HepG2 (cell line): ENCODE data around the gene SFI1. TPM values are rescaled to one million over a fixed set of nuclear protein-coding genes. Genes with fewer than 3 reads are reported as not detected.

ENCODE experiments used
- ARID5B ChIP-seq: IDR thresholded peaks from 2 replicates; pipeline ENCODE4 v1.4.0; 2020; ENCODE audit warnings: mild to moderate bottlenecking, missing genetic modification reagents
- BORCS8-MEF2B ChIP-seq: sonication (generic); formaldehyde crosslinking; IDR thresholded peaks from 2 replicates; pipeline ENCODE4 v1.8.0; 2022; ENCODE audit warnings: mild to moderate bottlenecking, missing genetic modification reagents
- EP300 ChIP-seq, 3 experiments: sonication (generic) in 1 of 3; formaldehyde crosslinking in 1 of 3; IDR thresholded peaks; 2 replicates each; pipeline versions ENCODE4 v1.5.1 to v1.6.1; 2011 to 2020; ENCODE audit warnings: low read depth in 2 of 3, low read length in 2 of 3, borderline replicate concordance in 1 of 3, improper control_type of control experiment in 1 of 3, mild to moderate bottlenecking in 1 of 3, missing genetic modification reagents in 1 of 3, moderate library complexity in 1 of 3
- KMT2A ChIP-seq: sonication (generic); formaldehyde crosslinking; IDR thresholded peaks from 2 replicates; pipeline ENCODE4 v1.4.0; 2020; ENCODE audit warnings: missing genetic modification reagents
- MXD1 ChIP-seq: sonication (generic); formaldehyde crosslinking; IDR thresholded peaks from 2 replicates; pipeline ENCODE4 v1.4.0; 2020; ENCODE audit warnings: mild to moderate bottlenecking, missing genetic modification reagents
- MYPOP ChIP-seq: sonication (generic); formaldehyde crosslinking; IDR thresholded peaks from 2 replicates; pipeline ENCODE4 v1.8.1; 2023; ENCODE audit warnings: mild to moderate bottlenecking, moderate library complexity, missing genetic modification reagents
- NFKBIZ ChIP-seq: IDR thresholded peaks from 2 replicates; pipeline ENCODE4 v1.6.1; 2018; ENCODE audit warnings: missing genetic modification reagents, missing compliant biosample characterization
- PATZ1 ChIP-seq: sonication (generic); formaldehyde crosslinking; IDR thresholded peaks from 2 replicates; pipeline ENCODE4 v1.4.0; 2020; ENCODE audit warnings: missing genetic modification reagents
- RBFOX2 ChIP-seq: fragments of 200-400 bp; formaldehyde crosslinking; IDR thresholded peaks from 2 replicates; pipeline ENCODE4 v1.6.1; 2017; ENCODE audit warnings: low read depth, mild to moderate bottlenecking, low read length
- SMAD3 ChIP-seq: sonication (generic); formaldehyde crosslinking; IDR thresholded peaks from 2 replicates; pipeline ENCODE4 v1.4.0; 2020; ENCODE audit warnings: missing genetic modification reagents
- SP1 ChIP-seq, 2 experiments: fragments of 450-650 bp in 1 of 2; sonication (generic) in 1 of 2; formaldehyde crosslinking in 1 of 2; IDR thresholded peaks; 2 replicates each; pipeline versions ENCODE4 v1.4.0 to v1.6.1; 2016 to 2020; ENCODE audit warnings: missing genetic modification reagents in 1 of 2
- TSC22D2 ChIP-seq: sonication (generic); formaldehyde crosslinking; IDR thresholded peaks from 2 replicates; pipeline ENCODE4 v1.5.1; 2020; ENCODE audit warnings: missing genetic modification reagents, mild to moderate bottlenecking, borderline replicate concordance
- YEATS2 ChIP-seq: sonication (generic); formaldehyde crosslinking; IDR thresholded peaks from 2 replicates; pipeline ENCODE4 v1.4.0; 2020; ENCODE audit warnings: missing genetic modification reagents, borderline replicate concordance
- ZNF138 ChIP-seq: sonication (generic); formaldehyde crosslinking; IDR thresholded peaks from 2 replicates; pipeline ENCODE4 v1.5.0; 2020; ENCODE audit warnings: mild to moderate bottlenecking, low read depth, missing genetic modification reagents
- ZNF382 ChIP-seq: sonication (generic); formaldehyde crosslinking; IDR thresholded peaks from 2 replicates; pipeline ENCODE4 v1.5.0; 2020; ENCODE audit warnings: missing genetic modification reagents, mild to moderate bottlenecking, borderline replicate concordance
- ZNF557 ChIP-seq: sonication (generic); formaldehyde crosslinking; IDR thresholded peaks from 2 replicates; pipeline ENCODE4 v1.4.0; 2020; ENCODE audit warnings: missing genetic modification reagents
- ZNF780A ChIP-seq: sonication (generic); formaldehyde crosslinking; IDR thresholded peaks from 2 replicates; pipeline ENCODE4 v1.8.0; 2022; ENCODE audit warnings: mild to moderate bottlenecking, missing genetic modification reagents, moderate library complexity
- polyA plus RNA-seq, 8 experiments: library from polyadenylated mRNA; depleted of rRNA in 3 of 8; stranded (reverse) in 7 of 8; unstranded in 1 of 8; fragments of >200 nt; fragmentation: Illumina TruSeq in 4 of 8; extraction: Trizol in 4 of 8; gene quantifications; 2 replicates each; pipeline versions ENCODE4 v1.2.1 to v1.2.3, GENCODE V29; 2011 to 2016; ENCODE audit warnings: low read depth in 4 of 8, missing spikeins in 1 of 8, mixed read lengths in 1 of 8; ENCODE audit not compliant: insufficient read depth in 1 of 8
- total RNA-seq, 5 experiments: library from RNA; depleted of rRNA; stranded (reverse); fragments of >200 nt; fragmentation: Illumina TruSeq; extraction: Trizol; gene quantifications; 2 replicates each; pipeline ENCODE4 v1.2.3, GENCODE V29; 2016; ENCODE audit warnings: low read depth in 1 of 5

The SFI1 gene
- total and polyA plus RNA-seq, 2 of the 13 experiments (the other 11 are each of a cell fraction or from before 2014, with no cell fraction given), result 20.5 to 40.1 TPM

GRCh38 chr22:31661851-31662667 lies 165.7 kb downstream of the SFI1 start, which contains the start of gene PISD (continued):
- peak; percentile 32; the same call in 1 of the 2 replicates for TF ChIP-seq ARID5B (CRISPR knock-in tag)
- TF ChIP-seq NFKBIZ (CRISPR knock-in tag), result peak; percentile 37; the same call in 1 of the 2 replicates
- peak in 1 of 2 experiments; percentile 48; a peak in 1 of 4 replicates for TF ChIP-seq EP300 (IDR thresholded peaks at IDR 0.05; ENCODE audit: low read depth in 2 of 2, low read length in 2 of 2)
- no peak for TF ChIP-seq EP300 (CRISPR knock-in tag; IDR thresholded peaks at IDR 0.05; ENCODE audit: borderline replicate concordance)
- 0 out of 2 replicates have a peak, but pooled peaks have one; percentile 10 for TF ChIP-seq MYPOP (CRISPR knock-in tag)
- TF ChIP-seq ZNF138, result 0 out of 2 replicates have a peak, but pooled peaks have one; percentile 60
- TF ChIP-seq BORCS8-MEF2B (CRISPR knock-in tag), result peak; percentile 70
- TF ChIP-seq YEATS2 (CRISPR knock-in tag), result peak; percentile 85; the same call in 1 of the 2 replicates
- peak; percentile 94; the same call in 1 of the 2 replicates for TF ChIP-seq MXD1 (CRISPR knock-in tag)
- TF ChIP-seq SP1 (IDR thresholded peaks at IDR 0.05), result peak; percentile 79
- TF ChIP-seq SP1 (CRISPR knock-in tag; IDR thresholded peaks at IDR 0.05), result peak; percentile 100
- TF ChIP-seq SMAD3 (CRISPR knock-in tag), result 0 out of 2 replicates have a peak, but pooled peaks have one; percentile 22
- no peak for TF ChIP-seq ZNF382 (CRISPR knock-in tag)
- TF ChIP-seq ZNF557 (CRISPR knock-in tag), result no peak
- peak; percentile 69; the same call in 1 of the 2 replicates for TF ChIP-seq TSC22D2 (CRISPR knock-in tag)
- peak; percentile 95 for TF ChIP-seq RBFOX2
- TF ChIP-seq PATZ1 (CRISPR knock-in tag), result peak; percentile 41; the same call in 1 of the 2 replicates
- TF ChIP-seq ZNF780A, result peak; percentile 63; the same call in 1 of the 2 replicates
- TF ChIP-seq KMT2A, result peak; percentile 90
